AG10803 (cell line): ENCODE results near the gene ERN1.
A peak's percentile ranks its signal among the peaks of the same experiment; 100 is the strongest.

Source experiments
- DNase-seq: peaks from one replicate; pipeline ENCODE4 v3.0.0; 2010; ENCODE audit warnings: low read depth
- H3K4me3 ChIP-seq: 2 replicates; pipeline ENCODE4 v1.5.1; 2011; ENCODE audit warnings: mild to moderate bottlenecking, low read length, control low read depth
- CTCF ChIP-seq: conservative IDR thresholded peaks from 2 replicates; pipeline ENCODE4 v1.5.1; 2011; ENCODE audit warnings: mild to moderate bottlenecking, low read length, control low read depth, inconsistent platforms

The ERN1 gene

GRCh38 chr17:64003526-64004121 is 126.3 kb downstream of the ERN1 start:
- no peak overlapping the region for H3K4me3 ChIP-seq
- no peak for TF ChIP-seq CTCF
- DNase-seq = no peak

GRCh38 chr17:64002658-64003525 is 127.1 kb downstream of the ERN1 start:
- TF ChIP-seq CTCF = no peak
- no peak for DNase-seq
- no peak overlapping the region for H3K4me3 ChIP-seq

GRCh38 chr17:64001763-64002529 is 128.0 kb downstream of the ERN1 start:
- TF ChIP-seq CTCF = no peak
- DNase-seq = peak; percentile 29
- no peak overlapping the region for H3K4me3 ChIP-seq

GRCh38 chr17:64001091-64001579 is 128.8 kb downstream of the ERN1 start:
- no peak for TF ChIP-seq CTCF

GRCh38 chr17:63999680-64000531 is 130.0 kb downstream of the ERN1 start:
- no peak for TF ChIP-seq CTCF
- H3K4me3 ChIP-seq = no peak overlapping the region
- no peak for DNase-seq

More at GRCh38 chr17:64001091-64001579, 128.8 kb downstream of the ERN1 start:
- H3K4me3 ChIP-seq = no peak overlapping the region
- no peak for DNase-seq
